Upper lobe of right lung (tissue), 1 donor: Measurements from ENCODE around the gene TBX1. TPM values are rescaled to one million over a fixed set of nuclear protein-coding genes. Genes with fewer than 3 reads are reported as not detected.

ENCODE experiments used
- ATAC-seq: fragments of 200-7000 bp; cut with Tn5 transposase; one replicate; pipeline ENCODE4 v1.9.1; 2020; ENCODE audit warnings: mild to moderate bottlenecking, moderate library complexity
- DNase-seq: peaks from one replicate; pipeline ENCODE4 v3.0.0-alpha.2; 2020
- H3K27ac ChIP-seq: fragments of 200-600 bp; one replicate; pipeline ENCODE4 v1.8.0; 2022
- H3K27me3 ChIP-seq: fragments of 200-600 bp; one replicate; pipeline ENCODE4 v1.8.0; 2022; ENCODE audit warnings: mild to moderate bottlenecking
- H3K36me3 ChIP-seq: fragments of 200-600 bp; one replicate; pipeline ENCODE4 v1.8.0; 2022
- H3K4me1 ChIP-seq: fragments of 200-600 bp; one replicate; pipeline ENCODE4 v1.8.0; 2022
- H3K4me3 ChIP-seq: fragments of 200-600 bp; one replicate; pipeline ENCODE4 v1.8.0; 2022; ENCODE audit warnings: mild to moderate bottlenecking
- H3K9me3 ChIP-seq: fragments of 200-600 bp; one replicate; pipeline ENCODE4 v1.8.0; 2022
- intact Hi-C: fragments of 100-400 bp; cut with DNase I; formaldehyde crosslinking; loops from one replicate; pipeline ENCODE4 v1.11.0; 2022
- total RNA-seq: library from RNA; stranded (reverse); fragmentation: NEBNext Ultra II Directional; extraction: Animal tissue kit (Norgen Biotek cat#: 25700); gene quantifications from one replicate; pipeline ENCODE4 v1.2.1, GENCODE V29; 2021
- TF ChIP-seq, protein P1 (sequence below): fragments of 200-600 bp; IDR thresholded peaks from one replicate; pipeline ENCODE4 v1.8.0; 2022; ENCODE audit warnings: antibody characterized with exemption
- donor health status: DM: no; HTN: yes; CAD: no; lungs with severe emphysema.

Gene TBX1
- total RNA-seq, 1 donor from 2014 or later: 15.4 TPM

DNA sequence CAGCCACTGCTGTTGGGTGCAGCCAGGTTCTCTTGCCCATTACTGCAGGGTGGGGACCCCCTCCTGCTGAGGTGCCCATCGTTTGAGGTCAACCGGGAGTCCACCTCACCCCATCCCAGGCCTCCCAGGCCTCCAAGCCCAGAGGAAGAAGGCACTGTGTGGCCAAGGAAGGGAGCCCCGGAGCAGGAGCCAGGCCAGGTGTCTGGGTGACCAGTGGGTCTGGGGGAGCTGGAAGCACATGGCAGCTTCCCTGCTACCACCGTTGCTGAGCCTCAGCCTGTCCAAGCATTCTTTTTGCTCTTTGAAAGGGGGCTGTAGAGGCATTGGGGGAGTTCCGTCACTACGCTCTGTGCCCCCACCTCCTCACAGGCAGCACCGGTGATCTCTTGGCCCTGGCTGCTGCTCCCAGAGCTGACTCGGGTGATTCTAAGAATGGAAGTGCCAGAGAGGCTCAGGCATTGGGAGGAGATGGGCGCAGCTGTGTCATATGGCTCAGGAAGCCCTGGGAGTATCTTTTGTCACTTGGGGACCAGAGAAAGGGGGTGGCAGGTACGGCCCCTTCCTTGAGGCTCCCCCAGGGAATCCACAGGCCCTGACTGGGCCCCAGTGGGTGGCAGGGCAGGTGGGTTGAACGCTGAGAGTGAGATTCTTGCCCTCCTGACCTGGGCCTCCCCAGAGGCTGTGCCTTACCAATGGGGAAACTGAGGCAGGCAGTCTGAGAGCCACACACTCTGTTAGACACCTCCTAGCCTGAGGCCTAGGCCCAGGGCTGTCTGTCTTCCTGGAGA is 44.3 kb upstream of the TBX1 start:
- Histone ChIP-seq H3K4me1 (peaks cover 10% of the 10 kb centered on the region), H3K4me3 (no peak overlapping the region), H3K27me3 (peaks cover 32% of the 10 kb centered on the region), H3K36me3 (no peaks in the 10 kb centered on the region), H3K9me3 (no peaks in the 10 kb centered on the region), H3K27ac (no peak overlapping the region)
- TF ChIP-seq, protein P1, sequence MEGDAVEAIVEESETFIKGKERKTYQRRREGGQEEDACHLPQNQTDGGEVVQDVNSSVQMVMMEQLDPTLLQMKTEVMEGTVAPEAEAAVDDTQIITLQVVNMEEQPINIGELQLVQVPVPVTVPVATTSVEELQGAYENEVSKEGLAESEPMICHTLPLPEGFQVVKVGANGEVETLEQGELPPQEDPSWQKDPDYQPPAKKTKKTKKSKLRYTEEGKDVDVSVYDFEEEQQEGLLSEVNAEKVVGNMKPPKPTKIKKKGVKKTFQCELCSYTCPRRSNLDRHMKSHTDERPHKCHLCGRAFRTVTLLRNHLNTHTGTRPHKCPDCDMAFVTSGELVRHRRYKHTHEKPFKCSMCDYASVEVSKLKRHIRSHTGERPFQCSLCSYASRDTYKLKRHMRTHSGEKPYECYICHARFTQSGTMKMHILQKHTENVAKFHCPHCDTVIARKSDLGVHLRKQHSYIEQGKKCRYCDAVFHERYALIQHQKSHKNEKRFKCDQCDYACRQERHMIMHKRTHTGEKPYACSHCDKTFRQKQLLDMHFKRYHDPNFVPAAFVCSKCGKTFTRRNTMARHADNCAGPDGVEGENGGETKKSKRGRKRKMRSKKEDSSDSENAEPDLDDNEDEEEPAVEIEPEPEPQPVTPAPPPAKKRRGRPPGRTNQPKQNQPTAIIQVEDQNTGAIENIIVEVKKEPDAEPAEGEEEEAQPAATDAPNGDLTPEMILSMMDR: no peak
- DNase-seq: no peak
- intact Hi-C loops: no loop called here
- no peak for ATAC-seq

DNA sequence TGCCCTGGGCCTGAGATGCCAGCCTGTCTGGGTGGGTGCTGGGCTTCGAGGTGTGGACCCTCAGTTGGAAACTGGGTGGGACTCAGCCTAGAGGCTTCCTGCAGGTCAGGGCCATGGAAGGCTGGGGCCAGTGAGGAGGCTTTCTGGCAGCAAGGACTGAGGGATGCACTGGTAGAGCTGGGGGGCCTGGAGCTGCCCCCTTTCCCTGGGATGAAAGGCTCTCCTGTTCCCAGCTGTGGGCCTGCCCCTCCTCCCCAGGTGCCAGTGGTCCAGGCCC is 43.8 kb upstream of the TBX1 start:
- DNase-seq (no peak), ATAC-seq (no peak)
- intact Hi-C loops: no loop called here
- H3K4me1 ChIP-seq: peaks cover 10% of the 10 kb centered on the region
- no peaks in the 10 kb centered on the region for H3K36me3 ChIP-seq
- H3K4me3 ChIP-seq: no peak overlapping the region
- peaks cover 32% of the 10 kb centered on the region for H3K27me3 ChIP-seq
- H3K27ac ChIP-seq: no peak overlapping the region
- TF ChIP-seq, protein P1: no peak
- no peaks in the 10 kb centered on the region for H3K9me3 ChIP-seq

DNA sequence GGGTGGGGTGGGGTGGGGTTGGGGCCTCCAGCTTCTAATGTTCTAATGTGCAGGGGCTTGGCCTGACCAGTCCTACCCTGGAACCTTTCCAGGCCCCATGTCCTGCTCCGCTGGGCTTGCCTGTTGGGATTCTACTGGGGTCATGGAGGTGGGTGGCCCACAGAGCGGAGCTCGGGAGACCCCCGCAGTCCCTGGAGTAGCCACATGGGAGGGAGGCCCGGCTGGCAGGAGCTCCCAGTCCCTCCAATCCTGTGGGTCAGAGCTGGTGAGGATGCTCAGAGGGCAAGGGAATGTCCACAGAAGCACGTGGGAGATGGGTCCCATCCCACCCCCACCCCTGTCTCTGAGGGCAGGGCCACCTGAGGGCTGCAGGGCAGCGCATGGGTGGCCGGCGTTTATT is 43.4 kb upstream of the TBX1 start:
- Histone ChIP-seq H3K4me1 (peaks cover 10% of the 10 kb centered on the region), H3K36me3 (no peaks in the 10 kb centered on the region), H3K27me3 (peaks cover 32% of the 10 kb centered on the region), H3K27ac (no peak overlapping the region), H3K9me3 (no peaks in the 10 kb centered on the region), H3K4me3 (peak overlapping the region; percentile 58)
- TF ChIP-seq, protein P1: no peak
- DNase-seq (no peak), ATAC-seq (no peak)
- intact Hi-C loops: no loop called here

DNA sequence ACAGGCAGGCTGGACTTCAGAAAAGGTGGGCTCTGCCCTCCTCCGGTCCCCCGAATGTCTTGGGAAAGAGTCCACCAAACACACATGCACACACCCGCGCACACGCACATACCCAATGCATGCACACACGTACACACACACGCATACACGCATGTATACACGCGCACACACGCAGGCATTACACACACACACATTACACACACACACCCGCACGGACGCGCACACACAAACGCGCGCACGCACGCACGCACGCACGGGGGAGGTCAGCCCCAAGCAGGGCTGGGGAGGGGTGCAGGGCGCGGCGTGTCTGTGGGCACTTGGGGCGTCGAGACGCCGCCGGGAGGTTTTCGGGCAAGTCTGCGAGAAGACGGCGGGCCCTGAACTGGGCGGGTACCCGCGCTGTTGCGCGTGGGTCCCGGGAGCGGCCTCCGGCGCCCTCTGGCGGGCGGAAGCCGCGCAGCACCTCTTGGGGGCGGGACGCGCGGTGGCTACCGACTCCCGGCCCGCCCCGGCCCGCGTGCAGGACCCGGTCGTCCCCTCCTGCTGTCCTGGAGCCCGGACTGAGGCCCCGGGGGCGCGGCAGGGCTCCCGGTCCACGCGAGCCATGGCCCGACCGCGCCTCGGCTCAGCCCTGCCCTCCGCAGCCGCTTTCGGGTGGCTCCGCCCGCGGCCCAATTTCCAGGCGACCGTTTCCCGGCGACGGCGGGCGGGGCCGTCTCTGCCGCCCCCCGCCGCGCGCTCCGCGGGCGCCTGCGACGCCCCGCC is 42.7 kb upstream of the TBX1 start:
- TF ChIP-seq, protein P1: peak; percentile 98
- intact Hi-C loops: no loop called here
- H3K36me3 ChIP-seq: no peaks in the 10 kb centered on the region
- peak overlapping the region; percentile 58 for H3K4me3 ChIP-seq
- H3K27ac ChIP-seq: no peak overlapping the region
- H3K9me3 ChIP-seq: no peaks in the 10 kb centered on the region
- peak; percentile 89 for DNase-seq
- peak; percentile 90 for ATAC-seq
- H3K4me1 ChIP-seq: peaks cover 14% of the 10 kb centered on the region
- H3K27me3 ChIP-seq: peaks cover 38% of the 10 kb centered on the region

DNA sequence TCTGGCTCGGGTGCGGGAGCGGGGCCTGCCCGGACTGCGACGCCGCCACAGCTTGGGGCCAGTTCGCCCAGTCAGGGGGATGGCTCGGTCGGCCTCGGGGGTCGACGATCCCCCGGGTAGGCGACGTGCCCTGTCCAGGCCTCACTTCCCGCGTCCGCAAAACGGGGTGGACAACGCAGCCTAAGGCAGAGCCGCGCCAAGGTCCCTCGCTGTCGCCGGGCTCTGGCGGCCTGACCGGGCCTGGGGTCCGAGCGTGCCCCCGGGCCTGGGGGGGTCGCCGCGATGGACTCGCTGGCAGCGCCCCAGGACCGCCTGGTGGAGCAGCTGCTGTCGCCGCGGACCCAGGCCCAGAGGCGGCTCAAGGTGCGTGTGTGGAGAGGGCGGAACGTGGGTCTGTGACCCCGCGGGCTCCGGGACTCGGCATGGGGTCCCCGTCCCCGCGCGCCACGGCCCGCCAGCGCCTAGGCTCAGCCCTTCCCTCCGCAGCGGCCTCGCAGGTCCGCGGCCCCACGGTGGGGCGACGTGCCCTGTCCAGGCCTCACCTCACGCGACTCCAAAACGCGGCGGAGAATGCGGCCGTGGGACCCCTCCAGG is 42.0 kb upstream of the TBX1 start:
- Histone ChIP-seq H3K27me3 (peaks cover 42% of the 10 kb centered on the region), H3K9me3 (no peaks in the 10 kb centered on the region), H3K27ac (no peak overlapping the region), H3K4me1 (peaks cover 20% of the 10 kb centered on the region), H3K4me3 (peak overlapping the region; percentile 58), H3K36me3 (no peaks in the 10 kb centered on the region)
- DNase-seq (no peak), ATAC-seq (no peak)
- TF ChIP-seq, protein P1: no peak
- intact Hi-C loops: no loop called here
